HEK293 (cell line): ENCODE data around the gene PRR19.

Source experiments
- BCL11B ChIP-seq: fragments of 450-650 bp; formaldehyde crosslinking; IDR thresholded peaks from 2 replicates; pipeline ENCODE4 v1.5.1; 2016; ENCODE audit warnings: low read depth, missing biosample characterization, missing genetic modification characterization
- GFI1B ChIP-seq: fragments of 450-650 bp; formaldehyde crosslinking; IDR thresholded peaks from 2 replicates; pipeline ENCODE4 v1.5.1; 2016; ENCODE audit warnings: missing biosample characterization, missing genetic modification characterization
- HOXC10 ChIP-seq: sonication (generic); formaldehyde crosslinking; IDR thresholded peaks from 2 replicates; pipeline ENCODE4 v1.8.1; 2023; ENCODE audit warnings: mild to moderate bottlenecking, missing genetic modification reagents
- HOXD13 ChIP-seq: sonication (generic); formaldehyde crosslinking; IDR thresholded peaks from 2 replicates; pipeline ENCODE4 v1.8.0; 2022; ENCODE audit warnings: missing genetic modification reagents, borderline replicate concordance
- OSR2 ChIP-seq: fragments of 450-650 bp; formaldehyde crosslinking; IDR thresholded peaks from 2 replicates; pipeline ENCODE4 v1.5.1; 2016; ENCODE audit warnings: missing biosample characterization, missing genetic modification characterization
- WT1 ChIP-seq: fragments of 450-650 bp; formaldehyde crosslinking; IDR thresholded peaks from 2 replicates; pipeline ENCODE4 v1.5.1; 2016; ENCODE audit warnings: missing biosample characterization, missing genetic modification characterization
- YY1 ChIP-seq: fragments of 450-650 bp; formaldehyde crosslinking; IDR thresholded peaks from 2 replicates; pipeline ENCODE4 v1.5.1; 2018; ENCODE audit warnings: missing biosample characterization, missing genetic modification characterization
- ZBTB48 ChIP-seq: fragments of 450-650 bp; formaldehyde crosslinking; IDR thresholded peaks from 2 replicates; pipeline ENCODE4 v1.5.1; 2016; ENCODE audit warnings: missing biosample characterization, missing genetic modification characterization
- ZFHX2 ChIP-seq: fragments of 450-650 bp; formaldehyde crosslinking; conservative IDR thresholded peaks from 2 replicates; pipeline ENCODE4 v1.5.1; 2016; ENCODE audit warnings: missing biosample characterization, missing genetic modification characterization
- ZFP37 ChIP-seq: fragments of 450-650 bp; formaldehyde crosslinking; IDR thresholded peaks from 2 replicates; pipeline ENCODE4 v1.5.1; 2016; ENCODE audit warnings: missing biosample characterization, missing genetic modification characterization
- ZNF10 ChIP-seq: fragments of 450-650 bp; formaldehyde crosslinking; IDR thresholded peaks from 2 replicates; pipeline ENCODE4 v1.5.1; 2017; ENCODE audit warnings: missing biosample characterization, missing genetic modification characterization
- ZNF157 ChIP-seq: fragments of 450-650 bp; formaldehyde crosslinking; IDR thresholded peaks from 2 replicates; pipeline ENCODE4 v1.5.1; 2016; ENCODE audit warnings: missing biosample characterization, missing genetic modification characterization
- ZNF174 ChIP-seq: fragments of 450-650 bp; formaldehyde crosslinking; IDR thresholded peaks from 2 replicates; pipeline ENCODE4 v1.5.0; 2017; ENCODE audit warnings: missing biosample characterization, mild to moderate bottlenecking, missing genetic modification characterization
- ZNF2 ChIP-seq: fragments of 450-650 bp; formaldehyde crosslinking; IDR thresholded peaks from 2 replicates; pipeline ENCODE4 v1.5.1; 2016; ENCODE audit warnings: missing biosample characterization, missing genetic modification characterization
- ZNF239 ChIP-seq: fragments of 450-650 bp; formaldehyde crosslinking; IDR thresholded peaks from 2 replicates; pipeline ENCODE4 v1.5.1; 2016; ENCODE audit warnings: missing biosample characterization, missing genetic modification characterization
- ZNF24 ChIP-seq: fragments of 450-650 bp; formaldehyde crosslinking; IDR thresholded peaks from 2 replicates; pipeline ENCODE4 v1.5.1; 2016; ENCODE audit warnings: missing biosample characterization, missing genetic modification characterization
- ZNF335 ChIP-seq: fragments of 450-650 bp; formaldehyde crosslinking; conservative IDR thresholded peaks from 2 replicates; pipeline ENCODE4 v1.5.1; 2016; ENCODE audit warnings: missing biosample characterization, missing genetic modification characterization
- ZNF354C ChIP-seq: fragments of 450-650 bp; formaldehyde crosslinking; IDR thresholded peaks from 2 replicates; pipeline ENCODE4 v1.5.1; 2016; ENCODE audit warnings: missing biosample characterization, missing genetic modification characterization, low read depth, borderline replicate concordance
- ZNF501 ChIP-seq: fragments of 450-650 bp; formaldehyde crosslinking; IDR thresholded peaks from 2 replicates; pipeline ENCODE4 v1.5.1; 2016; ENCODE audit warnings: missing biosample characterization, missing genetic modification characterization
- ZNF561 ChIP-seq: fragments of 450-650 bp; IDR thresholded peaks from 2 replicates; pipeline ENCODE4 v1.5.1; 2018; ENCODE audit warnings: missing biosample characterization, missing genetic modification characterization, borderline replicate concordance
- ZNF571 ChIP-seq: fragments of 450-650 bp; formaldehyde crosslinking; IDR thresholded peaks from 2 replicates; pipeline ENCODE4 v1.5.0; 2017; ENCODE audit warnings: missing biosample characterization, missing genetic modification characterization
- ZNF707 ChIP-seq: fragments of 450-650 bp; formaldehyde crosslinking; IDR thresholded peaks from 2 replicates; pipeline ENCODE4 v1.5.1; 2016; ENCODE audit warnings: missing biosample characterization, missing genetic modification characterization
- ZNF747 ChIP-seq: fragments of 450-650 bp; formaldehyde crosslinking; IDR thresholded peaks from 2 replicates; pipeline ENCODE4 v1.5.1; 2016; ENCODE audit warnings: missing biosample characterization, missing genetic modification characterization
- ZNF76 ChIP-seq: fragments of 450-650 bp; formaldehyde crosslinking; IDR thresholded peaks from 2 replicates; pipeline ENCODE4; 2016; ENCODE audit warnings: low read depth, missing biosample characterization, missing genetic modification characterization, borderline replicate concordance
- ZNF843 ChIP-seq: fragments of 450-650 bp; formaldehyde crosslinking; IDR thresholded peaks from 2 replicates; pipeline ENCODE4 v1.5.1; 2016; ENCODE audit warnings: missing biosample characterization, missing genetic modification characterization
- TF ChIP-seq, protein P1 (sequence below): fragments of 450-650 bp; formaldehyde crosslinking; conservative IDR thresholded peaks from 2 replicates; pipeline ENCODE4 v1.5.1; 2016; ENCODE audit warnings: low read depth, missing biosample characterization, missing genetic modification characterization
- TF ChIP-seq, protein P2 (sequence below): fragments of 450-650 bp; formaldehyde crosslinking; IDR thresholded peaks from 2 replicates; pipeline ENCODE4 v1.5.1; 2016; ENCODE audit warnings: missing biosample characterization, missing genetic modification characterization
- TF ChIP-seq, protein P3 (sequence below): fragments of 450-650 bp; formaldehyde crosslinking; IDR thresholded peaks from 2 replicates; pipeline ENCODE4 v1.5.1; 2016; ENCODE audit warnings: missing biosample characterization, missing genetic modification characterization
- TF ChIP-seq, protein P4 (sequence below): fragments of 450-650 bp; formaldehyde crosslinking; IDR thresholded peaks from 2 replicates; pipeline ENCODE4 v1.5.1; 2017; ENCODE audit warnings: missing biosample characterization, missing genetic modification characterization
- TF ChIP-seq, protein P5 (sequence below): fragments of 450-650 bp; formaldehyde crosslinking; IDR thresholded peaks from 2 replicates; pipeline ENCODE4 v1.5.1; 2016; ENCODE audit warnings: missing biosample characterization, missing genetic modification characterization, borderline replicate concordance
- TF ChIP-seq, protein P6 (sequence below): IDR thresholded peaks from 2 replicates; pipeline ENCODE4 v1.6.1; 2011; ENCODE audit warnings: mild to moderate bottlenecking, low read depth, low read length, borderline replicate concordance

Gene PRR19

DNA sequence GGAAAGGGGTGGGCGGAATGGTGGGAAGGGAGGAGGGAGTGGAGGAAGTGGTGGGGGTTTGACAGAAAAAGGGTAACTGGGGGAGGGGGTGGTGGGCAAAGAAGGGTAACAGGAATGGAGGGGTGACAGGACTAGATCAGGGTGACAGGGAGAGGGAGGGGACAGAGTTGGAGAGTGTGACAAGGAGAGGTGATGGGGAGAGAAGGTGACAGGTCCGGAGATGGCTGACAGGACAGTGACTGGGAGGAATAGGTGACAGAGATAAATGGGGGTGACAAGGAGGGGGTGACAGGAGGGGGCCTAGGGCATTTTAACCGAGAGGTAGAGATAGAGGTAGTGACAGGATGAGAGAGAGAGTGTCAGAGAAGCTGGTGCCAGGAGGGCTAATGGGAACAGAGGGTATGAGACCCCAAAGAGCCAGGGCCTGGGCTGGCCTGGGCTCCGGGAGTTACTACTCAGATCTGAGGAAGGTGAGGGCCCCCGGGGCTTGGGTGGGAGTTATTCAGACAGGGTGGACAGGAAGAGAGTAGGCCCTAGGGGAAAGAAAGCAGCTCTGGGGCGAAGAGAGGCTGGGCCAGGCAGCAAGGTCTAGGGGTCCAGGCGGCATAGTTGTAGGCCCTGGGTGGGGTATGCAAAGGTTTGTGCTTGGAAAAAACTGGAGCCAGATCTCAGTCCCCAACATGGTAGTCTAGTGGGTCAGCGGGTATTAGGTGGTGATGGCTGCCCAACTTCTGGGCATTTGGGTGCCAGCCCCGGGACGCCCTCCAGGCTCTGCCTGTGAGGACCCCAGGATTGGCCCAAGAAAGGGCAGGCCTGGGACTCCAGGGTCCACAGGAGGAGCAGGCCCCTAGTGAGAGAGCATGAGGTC lies 32.2 kb upstream of the PRR19 start (continued):
- TF ChIP-seq ZNF354C (tag by site-specific recombination) (no peak), ZNF10 (tag by site-specific recombination) (no peak), OSR2 (tag by site-specific recombination) (no peak), ZNF843 (no peak), HOXC10 (CRISPR knock-in tag) (no peak), GFI1B (tag by site-specific recombination) (no peak), WT1 (tag by site-specific recombination) (peak; percentile 46), ZNF501 (tag by site-specific recombination) (no peak), ZNF76 (no peak), ZNF561 (no peak), ZNF747 (tag by site-specific recombination) (no peak), YY1 (tag by site-specific recombination) (no peak), ZNF707 (no peak), BCL11B (tag by site-specific recombination) (no peak), ZNF157 (tag by site-specific recombination) (peak; percentile 55; the same call in 1 of the 2 replicates), ZNF24 (tag by site-specific recombination) (no peak), ZFHX2 (tag by site-specific recombination) (peak; percentile 77), ZFP37 (tag by site-specific recombination) (no peak), ZNF174 (no peak), HOXD13 (CRISPR knock-in tag) (no peak), ZNF571 (tag by site-specific recombination) (no peak), ZBTB48 (tag by site-specific recombination) (peak; percentile 45; the same call in 1 of the 2 replicates), ZNF2 (tag by site-specific recombination) (no peak), ZNF239 (tag by site-specific recombination) (0 out of 2 replicates have a peak, but pooled peaks have one; percentile 39), ZNF335 (tag by site-specific recombination) (peak; percentile 61)
- TF ChIP-seq, protein P1, sequence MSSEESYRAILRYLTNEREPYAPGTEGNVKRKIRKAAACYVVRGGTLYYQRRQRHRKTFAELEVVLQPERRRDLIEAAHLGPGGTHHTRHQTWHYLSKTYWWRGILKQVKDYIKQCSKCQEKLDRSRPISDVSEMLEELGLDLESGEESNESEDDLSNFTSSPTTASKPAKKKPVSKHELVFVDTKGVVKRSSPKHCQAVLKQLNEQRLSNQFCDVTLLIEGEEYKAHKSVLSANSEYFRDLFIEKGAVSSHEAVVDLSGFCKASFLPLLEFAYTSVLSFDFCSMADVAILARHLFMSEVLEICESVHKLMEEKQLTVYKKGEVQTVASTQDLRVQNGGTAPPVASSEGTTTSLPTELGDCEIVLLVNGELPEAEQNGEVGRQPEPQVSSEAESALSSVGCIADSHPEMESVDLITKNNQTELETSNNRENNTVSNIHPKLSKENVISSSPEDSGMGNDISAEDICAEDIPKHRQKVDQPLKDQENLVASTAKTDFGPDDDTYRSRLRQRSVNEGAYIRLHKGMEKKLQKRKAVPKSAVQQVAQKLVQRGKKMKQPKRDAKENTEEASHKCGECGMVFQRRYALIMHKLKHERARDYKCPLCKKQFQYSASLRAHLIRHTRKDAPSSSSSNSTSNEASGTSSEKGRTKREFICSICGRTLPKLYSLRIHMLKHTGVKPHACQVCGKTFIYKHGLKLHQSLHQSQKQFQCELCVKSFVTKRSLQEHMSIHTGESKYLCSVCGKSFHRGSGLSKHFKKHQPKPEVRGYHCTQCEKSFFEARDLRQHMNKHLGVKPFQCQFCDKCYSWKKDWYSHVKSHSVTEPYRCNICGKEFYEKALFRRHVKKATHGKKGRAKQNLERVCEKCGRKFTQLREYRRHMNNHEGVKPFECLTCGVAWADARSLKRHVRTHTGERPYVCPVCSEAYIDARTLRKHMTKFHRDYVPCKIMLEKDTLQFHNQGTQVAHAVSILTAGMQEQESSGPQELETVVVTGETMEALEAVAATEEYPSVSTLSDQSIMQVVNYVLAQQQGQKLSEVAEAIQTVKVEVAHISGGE (tag by site-specific recombination): 0 out of 2 replicates have a peak, but pooled peaks have one; percentile 13
- TF ChIP-seq, protein P2, sequence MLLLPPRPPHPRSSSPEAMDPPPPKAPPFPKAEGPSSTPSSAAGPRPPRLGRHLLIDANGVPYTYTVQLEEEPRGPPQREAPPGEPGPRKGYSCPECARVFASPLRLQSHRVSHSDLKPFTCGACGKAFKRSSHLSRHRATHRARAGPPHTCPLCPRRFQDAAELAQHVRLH: no peak
- TF ChIP-seq, protein P3, sequence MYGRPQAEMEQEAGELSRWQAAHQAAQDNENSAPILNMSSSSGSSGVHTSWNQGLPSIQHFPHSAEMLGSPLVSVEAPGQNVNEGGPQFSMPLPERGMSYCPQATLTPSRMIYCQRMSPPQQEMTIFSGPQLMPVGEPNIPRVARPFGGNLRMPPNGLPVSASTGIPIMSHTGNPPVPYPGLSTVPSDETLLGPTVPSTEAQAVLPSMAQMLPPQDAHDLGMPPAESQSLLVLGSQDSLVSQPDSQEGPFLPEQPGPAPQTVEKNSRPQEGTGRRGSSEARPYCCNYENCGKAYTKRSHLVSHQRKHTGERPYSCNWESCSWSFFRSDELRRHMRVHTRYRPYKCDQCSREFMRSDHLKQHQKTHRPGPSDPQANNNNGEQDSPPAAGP (tag by site-specific recombination): no peak
- TF ChIP-seq, protein P4, sequence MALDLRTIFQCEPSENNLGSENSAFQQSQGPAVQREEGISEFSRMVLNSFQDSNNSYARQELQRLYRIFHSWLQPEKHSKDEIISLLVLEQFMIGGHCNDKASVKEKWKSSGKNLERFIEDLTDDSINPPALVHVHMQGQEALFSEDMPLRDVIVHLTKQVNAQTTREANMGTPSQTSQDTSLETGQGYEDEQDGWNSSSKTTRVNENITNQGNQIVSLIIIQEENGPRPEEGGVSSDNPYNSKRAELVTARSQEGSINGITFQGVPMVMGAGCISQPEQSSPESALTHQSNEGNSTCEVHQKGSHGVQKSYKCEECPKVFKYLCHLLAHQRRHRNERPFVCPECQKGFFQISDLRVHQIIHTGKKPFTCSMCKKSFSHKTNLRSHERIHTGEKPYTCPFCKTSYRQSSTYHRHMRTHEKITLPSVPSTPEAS (tag by site-specific recombination): no peak
- TF ChIP-seq, protein P5, sequence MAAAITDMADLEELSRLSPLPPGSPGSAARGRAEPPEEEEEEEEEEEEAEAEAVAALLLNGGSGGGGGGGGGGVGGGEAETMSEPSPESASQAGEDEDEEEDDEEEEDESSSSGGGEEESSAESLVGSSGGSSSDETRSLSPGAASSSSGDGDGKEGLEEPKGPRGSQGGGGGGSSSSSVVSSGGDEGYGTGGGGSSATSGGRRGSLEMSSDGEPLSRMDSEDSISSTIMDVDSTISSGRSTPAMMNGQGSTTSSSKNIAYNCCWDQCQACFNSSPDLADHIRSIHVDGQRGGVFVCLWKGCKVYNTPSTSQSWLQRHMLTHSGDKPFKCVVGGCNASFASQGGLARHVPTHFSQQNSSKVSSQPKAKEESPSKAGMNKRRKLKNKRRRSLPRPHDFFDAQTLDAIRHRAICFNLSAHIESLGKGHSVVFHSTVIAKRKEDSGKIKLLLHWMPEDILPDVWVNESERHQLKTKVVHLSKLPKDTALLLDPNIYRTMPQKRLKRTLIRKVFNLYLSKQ (tag by site-specific recombination): no peak
- TF ChIP-seq, protein P6, sequence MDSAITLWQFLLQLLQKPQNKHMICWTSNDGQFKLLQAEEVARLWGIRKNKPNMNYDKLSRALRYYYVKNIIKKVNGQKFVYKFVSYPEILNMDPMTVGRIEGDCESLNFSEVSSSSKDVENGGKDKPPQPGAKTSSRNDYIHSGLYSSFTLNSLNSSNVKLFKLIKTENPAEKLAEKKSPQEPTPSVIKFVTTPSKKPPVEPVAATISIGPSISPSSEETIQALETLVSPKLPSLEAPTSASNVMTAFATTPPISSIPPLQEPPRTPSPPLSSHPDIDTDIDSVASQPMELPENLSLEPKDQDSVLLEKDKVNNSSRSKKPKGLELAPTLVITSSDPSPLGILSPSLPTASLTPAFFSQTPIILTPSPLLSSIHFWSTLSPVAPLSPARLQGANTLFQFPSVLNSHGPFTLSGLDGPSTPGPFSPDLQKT: no peak
